GM12872 (cell line): ENCODE results near the gene AP1M1.

Experiments
- TF ChIP-seq, protein P1 (sequence below): IDR thresholded peaks from 3 replicates; pipeline ENCODE4 v1.5.1; 2011; ENCODE audit warnings: low read depth, mild to moderate bottlenecking, low read length, moderate library complexity; ENCODE audit not compliant: insufficient read depth

Gene AP1M1

DNA sequence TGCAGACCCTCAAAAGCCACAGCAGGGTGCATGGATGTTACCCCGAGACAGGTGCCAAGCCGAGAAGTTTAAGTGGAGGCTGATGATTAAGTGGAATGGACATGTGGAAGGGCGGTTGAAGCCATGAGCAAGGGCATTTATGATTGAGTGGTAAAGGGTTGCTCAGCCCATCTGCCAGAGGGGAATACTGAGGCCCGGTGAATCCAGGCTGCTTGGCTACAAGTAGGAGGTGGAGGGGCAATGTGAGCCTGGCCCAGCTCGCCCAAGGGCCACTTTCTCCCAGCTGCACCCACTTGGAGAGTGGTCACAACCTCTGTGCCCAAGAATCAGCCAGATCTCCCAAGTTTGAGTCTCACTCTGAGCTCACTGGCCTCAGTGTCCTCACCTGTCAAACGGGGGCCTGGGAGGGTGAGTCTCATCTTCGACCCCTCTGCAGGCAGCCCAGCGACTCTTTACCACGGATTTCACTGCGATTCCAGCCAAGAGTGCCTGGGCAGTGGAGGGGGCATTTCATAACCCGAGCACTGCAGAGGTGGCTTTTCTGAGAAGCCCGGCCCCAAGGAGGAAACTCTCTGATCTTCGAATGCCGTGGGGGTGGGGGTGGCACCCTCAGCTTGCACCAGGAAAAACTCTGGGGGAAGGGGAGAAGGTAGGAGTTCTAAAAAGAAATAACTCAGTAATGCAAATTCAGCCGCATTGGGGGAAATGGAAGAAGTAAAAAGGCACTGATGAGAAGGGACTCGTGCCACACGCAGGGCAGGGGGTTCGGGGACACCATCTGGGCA lies 64.1 kb downstream of the AP1M1 start:
- TF ChIP-seq, protein P1, sequence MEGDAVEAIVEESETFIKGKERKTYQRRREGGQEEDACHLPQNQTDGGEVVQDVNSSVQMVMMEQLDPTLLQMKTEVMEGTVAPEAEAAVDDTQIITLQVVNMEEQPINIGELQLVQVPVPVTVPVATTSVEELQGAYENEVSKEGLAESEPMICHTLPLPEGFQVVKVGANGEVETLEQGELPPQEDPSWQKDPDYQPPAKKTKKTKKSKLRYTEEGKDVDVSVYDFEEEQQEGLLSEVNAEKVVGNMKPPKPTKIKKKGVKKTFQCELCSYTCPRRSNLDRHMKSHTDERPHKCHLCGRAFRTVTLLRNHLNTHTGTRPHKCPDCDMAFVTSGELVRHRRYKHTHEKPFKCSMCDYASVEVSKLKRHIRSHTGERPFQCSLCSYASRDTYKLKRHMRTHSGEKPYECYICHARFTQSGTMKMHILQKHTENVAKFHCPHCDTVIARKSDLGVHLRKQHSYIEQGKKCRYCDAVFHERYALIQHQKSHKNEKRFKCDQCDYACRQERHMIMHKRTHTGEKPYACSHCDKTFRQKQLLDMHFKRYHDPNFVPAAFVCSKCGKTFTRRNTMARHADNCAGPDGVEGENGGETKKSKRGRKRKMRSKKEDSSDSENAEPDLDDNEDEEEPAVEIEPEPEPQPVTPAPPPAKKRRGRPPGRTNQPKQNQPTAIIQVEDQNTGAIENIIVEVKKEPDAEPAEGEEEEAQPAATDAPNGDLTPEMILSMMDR, result no peak

GRCh38 chr19:16262618-16263017 lies 64.9 kb downstream of the AP1M1 start:
- TF ChIP-seq, protein P1, result no peak

- TF ChIP-seq, protein P1, result no peak
Measured at GRCh38 chr19:16263141-16263761, 65.5 kb downstream of the AP1M1 start.

- TF ChIP-seq, protein P1, result no peak
Measured at GRCh38 chr19:16265205-16265604, 67.5 kb downstream of the AP1M1 start.

- TF ChIP-seq, protein P1, result no peak
Measured at GRCh38 chr19:16265890-16266585, 68.3 kb downstream of the AP1M1 start.

- TF ChIP-seq, protein P1, result no peak
Measured at GRCh38 chr19:16266586-16266942, 68.9 kb downstream of the AP1M1 start.

GRCh38 chr19:16268676-16269319 lies 71.1 kb downstream of the AP1M1 start:
- TF ChIP-seq, protein P1, result no peak
